Panc1 (cell line): ENCODE data around the gene NEB. TPM values are rescaled to one million over a fixed set of nuclear protein-coding genes. Genes with fewer than 3 reads are reported as not detected.

Experiments
- ATAC-seq: fragments of 200-7000 bp; cut with Tn5 transposase; 2 replicates; pipeline ENCODE4 v1.9.1; 2020; ENCODE audit warnings: mild to moderate bottlenecking, moderate library complexity
- BruUV-seq: library from RNA; stranded (reverse); fragments of 400-500 nt; replicated peaks from 2 replicates; lab custom pipeline; 2021; lab: Mats Ljungman, UMichigan
- CTCF ChIA-PET: fragments of 300-600 bp; sonication (Branson Sonifier 250); formaldehyde crosslinking; loops from one replicate; lab custom pipeline; 2022; ENCODE audit warnings: antibody characterized with exemption; lab: Charles Lee
- POLR2A ChIA-PET: fragments of 300-600 bp; sonication (Branson Sonifier 250); formaldehyde crosslinking; loops from one replicate; lab custom pipeline; 2022; ENCODE audit warnings: antibody characterized with exemption; lab: Charles Lee
- DNase-seq: peaks from one replicate; pipeline ENCODE4 v3.0.0-alpha.2; 2010; ENCODE audit warnings: low read depth, low spot score
- H3K27ac ChIP-seq: 2 replicates; pipeline ENCODE4 v1.5.1; 2011; ENCODE audit warnings: mild to moderate bottlenecking, low read length, inconsistent platforms
- H3K27me3 ChIP-seq: fragments of 200-500 bp; sonication (Bioruptor generic); 2 replicates; pipeline ENCODE4 v1.6.0; 2014; ENCODE audit warnings: low read length, inconsistent platforms; ENCODE audit not compliant: control insufficient read depth, insufficient read depth
- H3K36me3 ChIP-seq: fragments of 200-500 bp; sonication (Bioruptor generic); 2 replicates; pipeline ENCODE4 v1.5.1; 2014; ENCODE audit warnings: inconsistent platforms, mild to moderate bottlenecking, low read length, moderate library complexity; ENCODE audit not compliant: control insufficient read depth, insufficient read depth
- H3K4me1 ChIP-seq: 2 replicates; pipeline ENCODE4 v1.5.1; 2011; ENCODE audit warnings: inconsistent platforms, mild to moderate bottlenecking, low read length, moderate library complexity; ENCODE audit not compliant: control insufficient read depth, insufficient read depth
- H3K4me3 ChIP-seq, 2 experiments: 2 replicates each; pipeline ENCODE4 v1.5.1; 2011 to 2012; ENCODE audit warnings: low read depth in 2 of 2, low read length in 2 of 2, mild to moderate bottlenecking in 2 of 2, inconsistent platforms in 1 of 2, moderate library complexity in 1 of 2
- H3K9me3 ChIP-seq: fragments of 200-500 bp; sonication (Bioruptor generic); 2 replicates; pipeline ENCODE4 v1.5.1; 2014; ENCODE audit warnings: low read depth, mild to moderate bottlenecking, inconsistent platforms, low read length, moderate library complexity; ENCODE audit not compliant: control insufficient read depth, insufficient read depth
- POLR2AphosphoS5 ChIP-seq: IDR thresholded peaks from 2 replicates; pipeline ENCODE4 v1.6.1; 2012; ENCODE audit warnings: mild to moderate bottlenecking, low read depth, low read length, moderate library complexity
- REST ChIP-seq, 2 experiments: IDR thresholded peaks; 2 replicates each; pipeline ENCODE4 v1.6.1; 2011 to 2012; ENCODE audit warnings: low read depth in 2 of 2, control low read depth in 1 of 2, low read length in 1 of 2, mild to moderate bottlenecking in 1 of 2, moderate library complexity in 1 of 2; ENCODE audit not compliant: insufficient read depth in 1 of 2
- SIN3A ChIP-seq: IDR thresholded peaks from 2 replicates; pipeline ENCODE4 v1.6.1; 2012; ENCODE audit warnings: low read depth, mild to moderate bottlenecking, low read length, moderate library complexity, borderline replicate concordance; ENCODE audit not compliant: insufficient read depth
- TCF7L2 ChIP-seq: IDR thresholded peaks from 2 replicates; pipeline ENCODE4 v1.6.1; 2011; ENCODE audit warnings: mild to moderate bottlenecking, low read depth, low read length, inconsistent platforms
- in situ Hi-C: cut with HindIII; loops from 2 replicates; pipeline ENCODE4 v1.10.0; 2016; ENCODE audit warnings: low sequenced_read_pairs, low pct_unique_long_range_greater_than_20kb
- intact Hi-C: fragments of 100-400 bp; cut with micrococcal nuclease; formaldehyde crosslinking; loops from one replicate; pipeline ENCODE4 v1.10.0; 2022; ENCODE audit not compliant: unreplicated experiment
- total RNA-seq: library from RNA; stranded (reverse); gene quantifications from one replicate; pipeline ENCODE4 v1.2.1, GENCODE V29; 2021; ENCODE audit not compliant: unreplicated experiment
- TF ChIP-seq, protein P1 (sequence below): fragments of 450-650 bp; IDR thresholded peaks from 2 replicates; pipeline ENCODE4 v1.5.1; 2017; ENCODE audit warnings: mild to moderate bottlenecking

The NEB gene
- total RNA-seq, 1 experiment from 2014 or later: 0.10 TPM

- DNase-seq (no peak), ATAC-seq (no peak)
- Histone ChIP-seq H3K36me3 (no peaks in the 10 kb centered on the region), H3K4me3 (no peak overlapping the region), H3K4me1 (no peaks in the 10 kb centered on the region), H3K27ac (no peak overlapping the region), H3K27me3 (peaks cover 6% of the 10 kb centered on the region), H3K9me3 (no peaks in the 10 kb centered on the region)
- ChIA-PET POLR2A (no interaction called here), CTCF (no interaction called here)
- no peak for TF ChIP-seq SIN3A
- no peak for TF ChIP-seq POLR2AphosphoS5
- TF ChIP-seq TCF7L2: no peak
- TF ChIP-seq, protein P1, sequence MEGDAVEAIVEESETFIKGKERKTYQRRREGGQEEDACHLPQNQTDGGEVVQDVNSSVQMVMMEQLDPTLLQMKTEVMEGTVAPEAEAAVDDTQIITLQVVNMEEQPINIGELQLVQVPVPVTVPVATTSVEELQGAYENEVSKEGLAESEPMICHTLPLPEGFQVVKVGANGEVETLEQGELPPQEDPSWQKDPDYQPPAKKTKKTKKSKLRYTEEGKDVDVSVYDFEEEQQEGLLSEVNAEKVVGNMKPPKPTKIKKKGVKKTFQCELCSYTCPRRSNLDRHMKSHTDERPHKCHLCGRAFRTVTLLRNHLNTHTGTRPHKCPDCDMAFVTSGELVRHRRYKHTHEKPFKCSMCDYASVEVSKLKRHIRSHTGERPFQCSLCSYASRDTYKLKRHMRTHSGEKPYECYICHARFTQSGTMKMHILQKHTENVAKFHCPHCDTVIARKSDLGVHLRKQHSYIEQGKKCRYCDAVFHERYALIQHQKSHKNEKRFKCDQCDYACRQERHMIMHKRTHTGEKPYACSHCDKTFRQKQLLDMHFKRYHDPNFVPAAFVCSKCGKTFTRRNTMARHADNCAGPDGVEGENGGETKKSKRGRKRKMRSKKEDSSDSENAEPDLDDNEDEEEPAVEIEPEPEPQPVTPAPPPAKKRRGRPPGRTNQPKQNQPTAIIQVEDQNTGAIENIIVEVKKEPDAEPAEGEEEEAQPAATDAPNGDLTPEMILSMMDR: no peak
- TF ChIP-seq REST (IDR thresholded peaks at IDR 0.05; ENCODE audit: insufficient read depth in 1 of 2, low read depth in 2 of 2, low read length in 1 of 2): no peak
- in situ Hi-C loops (no loop called here), intact Hi-C loops (no loop called here)
- no TSS peak for BruUV-seq
Observed at GRCh38 chr2:151728804-151729414, 5.4 kb downstream of the NEB start.

- POLR2A ChIA-PET: no interaction called here
- in situ Hi-C loops (no loop called here), intact Hi-C loops (no loop called here)
- no peak overlapping the region for H3K4me3 ChIP-seq
- no peak overlapping the region for H3K27ac ChIP-seq
- no peaks in the 10 kb centered on the region for H3K4me1 ChIP-seq
- H3K27me3 ChIP-seq: peaks cover 6% of the 10 kb centered on the region
- ATAC-seq (no peak), DNase-seq (no peak)
- BruUV-seq: no TSS peak
- no peaks in the 10 kb centered on the region for H3K9me3 ChIP-seq
- CTCF ChIA-PET: no interaction called here
- TF ChIP-seq REST (IDR thresholded peaks at IDR 0.05; ENCODE audit: insufficient read depth in 1 of 2, low read depth in 2 of 2, low read length in 1 of 2): no peak
- TF ChIP-seq SIN3A: no peak
- TF ChIP-seq, protein P1: no peak
- no peak for TF ChIP-seq POLR2AphosphoS5
- no peak for TF ChIP-seq TCF7L2
- H3K36me3 ChIP-seq: no peaks in the 10 kb centered on the region
Observed at GRCh38 chr2:151727593-151728552, 6.4 kb downstream of the NEB start.
